GM18907 (cell line): ENCODE results near the gene C1QL1.
"Not testable (repeated sequence)": the region's sequence is repeated elsewhere in the genome, so short reads cannot be mapped to it uniquely, and the experiment has no call there.

Experiments used
- ATAC-seq: cut with Tn5 transposase; IDR thresholded peaks from one replicate; pipeline ENCODE4 v1.9.1; 2021; ENCODE audit warnings: mild to moderate bottlenecking, moderate library complexity; ENCODE audit not compliant: unreplicated experiment

C1QL1 gene

GRCh38 chr17:44965481-44966234 is 2.4 kb downstream of the C1QL1 start:
- no peak for ATAC-seq

- no peak for ATAC-seq
Measured at GRCh38 chr17:44961921-44962350, 6.2 kb downstream of the C1QL1 start.

GRCh38 chr17:44960691-44961090 is 7.4 kb downstream of the C1QL1 start:
- ATAC-seq, result no peak

- no peak for ATAC-seq
Measured at GRCh38 chr17:44959821-44960531, 8.1 kb downstream of the C1QL1 start.

GRCh38 chr17:44956998-44957981 is 10.8 kb downstream of the C1QL1 start:
- ATAC-seq, result no peak

- no peak for ATAC-seq
Measured at GRCh38 chr17:44955674-44956425, 12.3 kb downstream of the C1QL1 start.

GRCh38 chr17:44952946-44953475 is 15.1 kb downstream of the C1QL1 start:
- ATAC-seq, result no peak

GRCh38 chr17:44948315-44948795 is 19.7 kb downstream of the C1QL1 start:
- peak; percentile 21 for ATAC-seq

- ATAC-seq, result peak; percentile 87
Measured at GRCh38 chr17:44947461-44948314, 20.4 kb downstream of the C1QL1 start, which contains the start of gene KIF18B. TSS of gene KIF18B (minus strand) at chr17:44947773. CDS start at chr17:44936344, 11,429 bp downstream.

- not testable (repeated sequence) for ATAC-seq
Measured at GRCh38 chr17:44945652-44946051, 22.5 kb downstream of the C1QL1 start.

- no peak for ATAC-seq
Measured at GRCh38 chr17:44942456-44942855, 25.6 kb downstream of the C1QL1 start.

- no peak for ATAC-seq
Measured at GRCh38 chr17:44941712-44942331, 26.3 kb downstream of the C1QL1 start.

GRCh38 chr17:44940768-44941167 is 27.3 kb downstream of the C1QL1 start:
- ATAC-seq, result no peak

GRCh38 chr17:44940317-44940716 is 27.8 kb downstream of the C1QL1 start:
- no peak for ATAC-seq

- ATAC-seq, result no peak
Measured at GRCh38 chr17:44935116-44935515, 33.0 kb downstream of the C1QL1 start.

- ATAC-seq, result no peak
Measured at GRCh38 chr17:44934745-44935105, 33.4 kb downstream of the C1QL1 start.

GRCh38 chr17:44933824-44934744 is 34.0 kb downstream of the C1QL1 start:
- no peak for ATAC-seq

- no peak for ATAC-seq
Measured at GRCh38 chr17:44932787-44933097, 35.4 kb downstream of the C1QL1 start.
